Epithelial cell of esophagus (primary cell): Measurements from ENCODE around the gene HEPACAM.

Experiments used
- DNase-seq: peaks from one replicate; pipeline ENCODE4 v3.0.0; 2010; ENCODE audit warnings: low read depth
- H3K4me3 ChIP-seq: 2 replicates; pipeline ENCODE4 v1.5.1; 2011; ENCODE audit warnings: mild to moderate bottlenecking, low read length, control low read depth
- TF ChIP-seq, protein P1 (sequence below): IDR thresholded peaks from 2 replicates; pipeline ENCODE4 v1.5.1; 2011; ENCODE audit warnings: low read depth, mild to moderate bottlenecking, low read length, control low read depth, inconsistent platforms; ENCODE audit not compliant: insufficient read depth; ENCODE audit errors: missing control alignments

HEPACAM gene

GRCh38 chr11:124920356-124920755 lies 15.5 kb downstream of the HEPACAM start:
- H3K4me3 ChIP-seq, result no peak overlapping the region
- DNase-seq, result no peak
- TF ChIP-seq, protein P1, sequence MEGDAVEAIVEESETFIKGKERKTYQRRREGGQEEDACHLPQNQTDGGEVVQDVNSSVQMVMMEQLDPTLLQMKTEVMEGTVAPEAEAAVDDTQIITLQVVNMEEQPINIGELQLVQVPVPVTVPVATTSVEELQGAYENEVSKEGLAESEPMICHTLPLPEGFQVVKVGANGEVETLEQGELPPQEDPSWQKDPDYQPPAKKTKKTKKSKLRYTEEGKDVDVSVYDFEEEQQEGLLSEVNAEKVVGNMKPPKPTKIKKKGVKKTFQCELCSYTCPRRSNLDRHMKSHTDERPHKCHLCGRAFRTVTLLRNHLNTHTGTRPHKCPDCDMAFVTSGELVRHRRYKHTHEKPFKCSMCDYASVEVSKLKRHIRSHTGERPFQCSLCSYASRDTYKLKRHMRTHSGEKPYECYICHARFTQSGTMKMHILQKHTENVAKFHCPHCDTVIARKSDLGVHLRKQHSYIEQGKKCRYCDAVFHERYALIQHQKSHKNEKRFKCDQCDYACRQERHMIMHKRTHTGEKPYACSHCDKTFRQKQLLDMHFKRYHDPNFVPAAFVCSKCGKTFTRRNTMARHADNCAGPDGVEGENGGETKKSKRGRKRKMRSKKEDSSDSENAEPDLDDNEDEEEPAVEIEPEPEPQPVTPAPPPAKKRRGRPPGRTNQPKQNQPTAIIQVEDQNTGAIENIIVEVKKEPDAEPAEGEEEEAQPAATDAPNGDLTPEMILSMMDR, result no peak

DNA sequence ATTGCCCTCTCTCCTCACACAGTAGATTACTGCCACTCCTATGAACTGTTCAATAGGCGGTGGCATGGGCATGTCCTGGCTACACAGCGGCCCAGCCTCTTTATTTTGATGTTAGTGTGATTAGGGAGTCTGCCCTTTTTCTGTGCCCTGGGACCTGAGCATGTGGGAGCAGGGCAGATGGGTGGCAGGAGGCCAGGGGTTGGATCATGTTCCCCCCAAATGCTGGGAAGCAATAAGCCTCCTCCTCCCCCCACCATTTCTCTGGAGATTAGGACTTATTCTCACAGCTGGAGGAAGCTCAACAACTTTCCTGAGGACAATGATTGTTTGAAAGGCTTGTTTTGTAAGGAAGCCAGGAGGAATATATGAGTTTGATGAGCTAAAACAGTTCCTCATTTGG lies 15.9 kb downstream of the HEPACAM start:
- H3K4me3 ChIP-seq, result no peak overlapping the region
- DNase-seq, result no peak
- TF ChIP-seq, protein P1, result no peak

DNA sequence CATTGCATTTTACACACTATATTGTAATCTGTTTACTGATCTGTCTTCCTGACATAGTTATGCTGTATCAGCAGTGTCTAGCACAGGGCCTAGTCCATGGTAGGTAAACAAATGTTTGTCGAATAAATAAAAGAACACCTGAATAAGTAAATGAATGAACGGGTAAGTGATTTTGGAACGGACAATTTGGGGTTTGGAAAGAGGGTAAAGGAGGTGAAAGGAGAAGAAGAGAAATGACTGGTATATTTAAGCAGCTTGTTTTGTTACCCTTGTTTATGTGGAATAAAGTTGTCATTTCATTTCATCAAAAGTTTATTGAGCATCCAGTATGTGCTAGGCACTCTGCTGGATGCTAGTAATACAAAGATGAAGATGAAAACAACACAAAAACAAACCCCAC lies 16.9 kb downstream of the HEPACAM start, which contains the start of gene HEPN1:
Gene HEPN1, plus strand, starts transcription at position 301 of the 400 bp plus-strand sequence.
- H3K4me3 ChIP-seq, result no peak within 1 kb of the TSS
- TF ChIP-seq, protein P1, result no peak
- DNase-seq, result no peak

GRCh38 chr11:124917115-124917637 lies 18.7 kb downstream of the HEPACAM start:
- no peak for DNase-seq

GRCh38 chr11:124916370-124916710 lies 19.5 kb downstream of the HEPACAM start:
- H3K4me3 ChIP-seq, result no peak overlapping the region
- TF ChIP-seq, protein P1, result no peak
- DNase-seq, result no peak

More at GRCh38 chr11:124917115-124917637, 18.7 kb downstream of the HEPACAM start:
- TF ChIP-seq, protein P1, result no peak
- H3K4me3 ChIP-seq, result no peak overlapping the region

DNA sequence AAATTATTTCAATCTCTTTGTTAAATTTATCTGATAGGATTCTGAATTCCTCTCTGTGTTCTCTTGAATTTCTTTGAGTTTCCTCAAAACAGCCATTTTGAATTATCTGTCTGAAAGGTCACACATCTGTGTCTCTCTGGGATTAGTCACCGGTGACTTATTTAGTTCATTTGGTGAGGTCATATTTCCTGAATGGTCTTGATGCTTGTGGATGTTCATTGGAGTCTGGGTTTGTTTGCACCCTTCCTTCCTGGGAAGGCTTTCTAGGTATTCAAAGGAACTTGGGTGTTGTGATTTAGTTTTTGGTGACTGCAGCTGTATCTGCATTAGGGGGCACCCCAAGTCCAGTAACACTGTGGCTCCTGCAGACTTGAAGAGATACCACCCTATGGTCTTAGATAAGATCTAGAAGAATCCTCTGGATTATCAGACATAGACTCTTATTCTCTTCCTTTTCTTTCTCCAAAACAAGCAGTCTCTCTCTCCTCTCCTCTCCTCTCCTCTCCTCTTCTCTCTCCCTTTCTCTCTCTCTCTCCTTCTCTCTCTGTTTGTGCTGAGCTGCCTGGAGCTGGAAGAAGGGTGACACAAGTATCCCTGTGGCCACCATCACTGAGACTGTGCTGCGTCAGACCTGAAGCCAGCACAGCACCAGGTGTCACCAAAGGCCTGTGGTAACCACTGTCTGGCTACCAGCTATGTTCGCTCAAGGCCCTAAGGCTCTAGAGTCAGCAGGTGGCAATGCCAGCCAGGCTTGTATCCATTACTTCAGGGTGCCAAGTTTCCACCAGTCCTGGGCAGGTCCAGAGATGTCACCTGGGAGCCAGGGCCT lies 20.1 kb downstream of the HEPACAM start:
- no peak for DNase-seq
- no peak overlapping the region for H3K4me3 ChIP-seq
- TF ChIP-seq, protein P1, result no peak
